Measurements from ENCODE around the gene GRIFIN.

- TF ChIP-seq CHD2 (IDR thresholded peaks at IDR 0.05; ENCODE audit: low read length, partially characterized antibody) (no peak), JUND (IDR thresholded peaks at IDR 0.05) (no peak), CTCF (IDR thresholded peaks at IDR 0.05) (no peak), USF1 (IDR thresholded peaks at IDR 0.05; ENCODE audit: borderline replicate concordance, low read depth) (no peak), MXI1 (IDR thresholded peaks at IDR 0.05; ENCODE audit: low read depth, low read length) (no peak), YY1 (IDR thresholded peaks at IDR 0.05; ENCODE audit: low read depth) (no peak), RXRA (IDR thresholded peaks at IDR 0.05; ENCODE audit: borderline replicate concordance, low read depth) (no peak), POLR2AphosphoS5 (IDR thresholded peaks at IDR 0.05; ENCODE audit: low read depth, low read length) (no peak), FOXM1 (IDR thresholded peaks at IDR 0.05; ENCODE audit: low read depth) (no peak), EP300 (IDR thresholded peaks at IDR 0.05; ENCODE audit: borderline replicate concordance in 1 of 2, low read depth in 1 of 2, low read length in 1 of 2) (no peak)
- TF ChIP-seq, protein P1, sequence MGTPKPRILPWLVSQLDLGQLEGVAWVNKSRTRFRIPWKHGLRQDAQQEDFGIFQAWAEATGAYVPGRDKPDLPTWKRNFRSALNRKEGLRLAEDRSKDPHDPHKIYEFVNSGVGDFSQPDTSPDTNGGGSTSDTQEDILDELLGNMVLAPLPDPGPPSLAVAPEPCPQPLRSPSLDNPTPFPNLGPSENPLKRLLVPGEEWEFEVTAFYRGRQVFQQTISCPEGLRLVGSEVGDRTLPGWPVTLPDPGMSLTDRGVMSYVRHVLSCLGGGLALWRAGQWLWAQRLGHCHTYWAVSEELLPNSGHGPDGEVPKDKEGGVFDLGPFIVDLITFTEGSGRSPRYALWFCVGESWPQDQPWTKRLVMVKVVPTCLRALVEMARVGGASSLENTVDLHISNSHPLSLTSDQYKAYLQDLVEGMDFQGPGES (IDR thresholded peaks at IDR 0.05; ENCODE audit: low read depth, low read length) = no peak
Observed at GRCh38 chr7:2433713-2434550, 42.3 kb downstream of the GRIFIN start.

Measured in SK-N-SH (cell line).